NCI-H345 treated with DMSO at 0.1 percent for 48 hours (cell line): ENCODE data around the gene OR2A12.
A peak's percentile ranks its signal among the peaks of the same experiment; 100 is the strongest.
"Not testable (repeated sequence)": the region's sequence is repeated elsewhere in the genome, so short reads cannot be mapped to it uniquely, and the experiment has no call there.

ENCODE experiments used
- DNase-seq: peaks from one replicate; lab custom pipeline; 2025; ENCODE audit not compliant: unreplicated experiment; lab: John Stamatoyannopoulos, UW

Gene OR2A12

DNA sequence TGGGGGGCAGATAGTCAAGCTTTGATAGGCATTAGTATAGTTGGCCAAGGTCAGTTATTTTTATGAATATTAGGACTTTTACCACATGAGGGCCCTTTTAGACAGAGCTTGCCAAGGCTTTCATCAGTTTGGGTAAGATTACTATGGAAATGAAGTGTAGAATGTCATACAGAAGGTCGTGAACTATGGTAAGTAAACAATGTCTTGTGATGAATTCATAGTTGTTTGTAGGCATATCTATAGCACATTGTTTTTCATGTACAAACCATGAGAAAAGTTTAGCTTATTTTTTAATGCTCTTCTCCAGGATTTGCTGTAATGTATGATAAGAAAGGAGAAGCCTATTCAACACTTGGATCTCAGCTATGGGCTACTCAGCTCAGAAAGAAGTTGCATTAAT, 27.6 kb downstream of the OR2A12 start:
- no peak for DNase-seq

- DNase-seq, result no peak
Measured at GRCh38 chr7:144118341-144118740, 32.3 kb downstream of the OR2A12 start.

- DNase-seq, result no peak
Measured at GRCh38 chr7:144122876-144123275, 36.8 kb downstream of the OR2A12 start, which contains the start of gene OR2A14. OR2A14 (plus strand) TSS chr7:144123176; CDS start chr7:144129113, 5,937 bp downstream.

GRCh38 chr7:144127714-144128334, 41.7 kb downstream of the OR2A12 start:
- DNase-seq, result peak; percentile 86

DNA sequence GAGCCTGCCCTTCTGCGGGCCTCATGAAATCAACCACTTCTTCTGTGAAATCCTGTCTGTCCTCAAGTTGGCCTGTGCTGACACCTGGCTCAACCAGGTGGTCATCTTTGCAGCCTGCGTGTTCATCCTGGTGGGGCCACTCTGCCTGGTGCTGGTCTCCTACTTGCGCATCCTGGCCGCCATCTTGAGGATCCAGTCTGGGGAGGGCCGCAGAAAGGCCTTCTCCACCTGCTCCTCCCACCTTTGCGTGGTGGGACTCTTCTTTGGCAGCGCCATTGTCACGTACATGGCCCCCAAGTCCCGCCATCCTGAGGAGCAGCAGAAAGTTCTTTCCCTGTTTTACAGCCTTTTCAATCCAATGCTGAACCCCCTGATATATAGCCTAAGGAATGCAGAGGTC, 43.5 kb downstream of the OR2A12 start:
- DNase-seq, result not testable (repeated sequence)

DNA sequence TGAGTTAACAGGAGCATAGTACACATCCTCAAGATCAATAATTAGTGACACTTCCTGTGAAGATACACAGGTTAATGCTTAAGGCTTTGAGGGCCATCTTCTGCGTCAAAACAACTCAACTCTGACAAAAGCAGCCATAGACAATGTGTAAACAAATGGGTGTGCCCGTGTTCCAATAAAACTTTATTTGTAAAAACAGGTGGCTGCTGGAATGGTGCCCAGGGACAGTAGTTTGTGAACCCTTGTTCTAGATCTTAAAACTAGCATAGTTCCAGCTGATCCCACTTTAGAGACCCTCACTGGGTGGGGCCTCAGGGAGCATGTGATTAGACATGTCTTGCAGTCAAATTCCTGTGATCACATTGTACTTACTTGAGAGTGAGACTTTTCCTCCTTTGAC, 44.7 kb downstream of the OR2A12 start:
- DNase-seq, result no peak

DNA sequence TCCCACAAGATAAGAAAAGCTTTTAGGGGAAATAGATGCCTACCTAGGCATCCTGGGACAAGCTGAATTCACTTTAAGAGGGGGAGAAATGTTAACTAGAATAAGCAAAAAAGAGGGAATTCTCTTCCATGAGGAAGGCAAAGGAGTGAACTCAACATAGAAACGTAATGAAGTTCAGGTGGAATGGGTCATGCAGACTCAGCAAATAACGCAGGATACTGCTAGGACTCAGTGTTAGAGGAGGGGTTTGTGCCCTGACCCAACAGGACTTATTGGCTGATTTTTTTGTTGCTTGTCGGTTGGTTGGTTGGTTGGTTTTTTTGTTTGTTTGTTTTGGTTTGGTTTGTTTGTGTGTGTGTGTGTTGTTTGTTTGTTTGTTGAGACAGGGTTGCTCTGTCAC, 46.2 kb downstream of the OR2A12 start:
- DNase-seq, result no peak

DNA sequence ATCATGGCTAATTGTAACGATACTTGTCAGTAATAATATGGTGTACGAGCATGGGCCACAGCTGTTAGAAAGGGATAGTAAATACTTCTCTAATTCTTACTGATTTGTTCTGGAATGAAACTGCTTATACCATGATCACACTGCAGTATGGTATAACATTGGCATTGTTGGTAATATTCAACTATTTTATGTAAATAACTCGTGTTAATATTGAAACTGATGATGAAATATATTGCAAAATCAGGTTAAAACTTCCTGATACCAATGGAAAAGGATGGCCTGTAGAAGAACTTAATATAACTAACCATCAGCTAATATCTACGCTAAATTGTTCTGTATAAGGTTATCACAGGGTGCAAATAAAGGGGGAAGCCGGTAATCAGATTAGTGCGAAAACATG, 47.2 kb downstream of the OR2A12 start:
- no peak for DNase-seq

DNA sequence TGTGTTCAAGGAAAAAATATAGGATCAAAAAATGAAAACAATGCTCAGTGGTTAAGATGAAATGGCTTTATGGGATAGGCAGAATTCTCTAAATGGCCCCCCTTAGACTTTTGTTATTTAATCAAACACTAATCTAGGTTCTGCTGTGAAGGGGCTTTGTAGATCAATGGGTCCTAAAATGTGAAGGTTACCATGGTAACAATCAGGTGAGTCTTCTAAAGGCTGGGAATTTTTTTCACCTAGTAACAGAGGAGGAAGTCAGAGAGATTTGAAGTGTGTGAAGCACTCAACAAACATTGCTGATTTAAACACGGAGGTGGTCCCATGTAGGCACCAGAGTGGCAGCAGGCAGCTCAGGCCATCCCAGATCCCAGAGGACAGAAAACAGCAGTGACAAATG, 48.0 kb downstream of the OR2A12 start:
- no peak for DNase-seq

GRCh38 chr7:144137501-144137900, 51.4 kb downstream of the OR2A12 start:
- DNase-seq, result no peak

DNA sequence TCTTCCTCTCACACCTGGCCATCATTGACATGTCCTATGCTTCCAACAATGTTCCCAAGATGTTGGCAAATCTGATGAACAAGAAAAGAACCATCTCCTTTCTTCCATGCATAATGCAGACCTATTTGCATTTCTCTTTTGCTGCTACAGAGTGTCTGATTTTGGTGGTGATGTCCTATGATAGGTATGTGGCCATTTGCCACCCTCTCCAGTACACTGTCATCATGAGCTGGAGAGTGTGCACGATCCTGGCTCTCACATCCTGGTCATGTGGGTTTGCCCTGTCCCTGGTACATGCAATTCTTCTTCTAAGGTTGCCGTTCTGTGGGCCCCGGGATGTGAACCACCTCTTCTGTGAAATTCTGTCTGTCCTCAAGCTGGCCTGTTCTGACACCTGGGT, 56.1 kb downstream of the OR2A12 start:
- DNase-seq, result no peak

- DNase-seq, result no peak
Measured at GRCh38 chr7:144144426-144144825, 58.3 kb downstream of the OR2A12 start.

GRCh38 chr7:144148224-144148827, 62.2 kb downstream of the OR2A12 start:
- no peak for DNase-seq
